Small intestine (tissue), 7 donors: ENCODE measurements around the gene ZNF526. TPM values are rescaled to one million over a fixed set of nuclear protein-coding genes. Genes with fewer than 3 reads are reported as not detected.
A peak's percentile ranks its signal among the peaks of the same experiment; 100 is the strongest.
"Not testable (repeated sequence)": the region's sequence is repeated elsewhere in the genome, so short reads cannot be mapped to it uniquely, and the experiment has no call there.

Experiments used
- DNase-seq, 2 donors: peaks; one replicate each; pipeline versions ENCODE4 v3.0.0 to v3.0.0-alpha.2; 2013
- FAIRE-seq: peaks from 2 replicates; lab custom pipeline; 2012; peaks lifted over from hg19 to GRCh38; lab: Jason Lieb, UNC
- H3K27ac ChIP-seq, 3 donors: one replicate each; pipeline ENCODE4 v1.5.1; 2013; ENCODE audit warnings: low read length in 2 of 3, mild to moderate bottlenecking in 2 of 3, control low read depth in 1 of 3, inconsistent platforms in 1 of 3, low read depth in 1 of 3, moderate library complexity in 1 of 3
- H3K27me3 ChIP-seq, 3 donors: one replicate each; pipeline ENCODE4 v1.6.1; 2013; ENCODE audit warnings: low read length in 3 of 3, inconsistent platforms in 1 of 3; ENCODE audit not compliant: control insufficient read depth in 3 of 3, insufficient read depth in 3 of 3
- H3K36me3 ChIP-seq, 3 donors: one replicate each; pipeline ENCODE4 v1.6.1; 2013; ENCODE audit warnings: low read length in 3 of 3, inconsistent platforms in 1 of 3, low read depth in 1 of 3, mild to moderate bottlenecking in 1 of 3, moderate library complexity in 1 of 3; ENCODE audit not compliant: control insufficient read depth in 3 of 3, insufficient read depth in 2 of 3
- H3K4me1 ChIP-seq, 3 donors: one replicate each; pipeline ENCODE4 v1.6.1; 2013; ENCODE audit warnings: low read length in 2 of 3, inconsistent platforms in 1 of 3, low read depth in 1 of 3, mild to moderate bottlenecking in 1 of 3, moderate library complexity in 1 of 3; ENCODE audit not compliant: control insufficient read depth in 3 of 3, insufficient read depth in 2 of 3
- H3K4me3 ChIP-seq, 3 donors: one replicate each; pipeline ENCODE4 v1.5.1; 2013; ENCODE audit warnings: low read length in 3 of 3, control low read depth in 1 of 3, inconsistent platforms in 1 of 3, low read depth in 1 of 3, mild to moderate bottlenecking in 1 of 3, moderate library complexity in 1 of 3
- H3K9me3 ChIP-seq, 2 donors: one replicate each; pipeline ENCODE4 v1.6.1; 2013; ENCODE audit warnings: low read depth in 1 of 2, low read length in 1 of 2; ENCODE audit not compliant: control insufficient read depth in 2 of 2, insufficient read depth in 1 of 2
- WGBS, 3 donors: extraction: QIAGEN DNeasy Blood & Tissue Kit; methylation state at CpG; one replicate each; pipeline ENCODE4 v1.1.7; 2013; 5-methylcytosine and 5-hydroxymethylcytosine counted together
- polyA plus RNA-seq, 4 donors: library from polyadenylated mRNA; stranded (reverse) in 3 of 4; unstranded in 1 of 4; fragments of 200-250 nt in 3 of 4; fragments of 120-200 nt in 1 of 4; gene quantifications; one replicate each; pipeline versions ENCODE4 v1.2.1 to v1.2.3, GENCODE V29; 2013
- donor health status: healthy with polysubstance abuse.
- donor health status: control.
- donor health status: control.
- donor health status: Bipolar disorder and iron deficiency.
- donor health status: healthy.

Gene ZNF526
- polyA plus RNA-seq, 4 donors = 3.2 to 11.3 (median 4.4) TPM

GRCh38 chr19:42266928-42267603, 47.0 kb downstream of the ZNF526 start:
- not testable (repeated sequence) for H3K9me3 ChIP-seq, FAIRE-seq, DNase-seq, H3K27me3 ChIP-seq, H3K36me3 ChIP-seq, H3K4me3 ChIP-seq, H3K27ac ChIP-seq
- WGBS, 3 donors = 91 to 95% (median 91%) methylated on average over 20 to 25 of the region's 25 CpGs
- peaks cover 0 to 29% (median 7%) of the 10 kb centered on the region in 3 donors for H3K4me1 ChIP-seq

GRCh38 chr19:42267644-42268141, 47.6 kb downstream of the ZNF526 start:
- no peak for DNase-seq
- FAIRE-seq = no peak
- peaks cover 0 to 29% (median 7%) of the 10 kb centered on the region in 3 donors for H3K4me1 ChIP-seq
- peak overlapping the region in 2 of 3 donors; percentile 21 to 84 for H3K4me3 ChIP-seq
- H3K27me3 ChIP-seq = no peaks in the 10 kb centered on the region
- peak overlapping the region; percentile 62 to 100 (median 97) for H3K27ac ChIP-seq
- 5 to 12% (median 11%) methylated on average over 13 of the region's 13 CpGs for WGBS, 3 donors
- H3K9me3 ChIP-seq = no peaks in the 10 kb centered on the region
- H3K36me3 ChIP-seq = peaks cover 3 to 14% (median 3%) of the 10 kb centered on the region in 3 donors

- Histone ChIP-seq H3K4me1 (peaks cover 0 to 29% (median 7%) of the 10 kb centered on the region in 3 donors), H3K4me3 (peak overlapping the region; percentile 60 to 84 (median 71)), H3K9me3 (no peaks in the 10 kb centered on the region), H3K27me3 (no peaks in the 10 kb centered on the region), H3K27ac (peak overlapping the region; percentile 94 to 100 (median 97)), H3K36me3 (peaks cover 3 to 20% (median 7%) of the 10 kb centered on the region in 3 donors)
- FAIRE-seq = peak; percentile 10
- peak; percentile 100 for DNase-seq
- whole genome bisulfite sequencing, 3 donors = 0 to 1% (median 0%) methylated on average over 39 to 46 of the region's 46 CpGs
Measured at GRCh38 chr19:42268142-42268703, 48.1 kb downstream of the ZNF526 start.

GRCh38 chr19:42268704-42269477, 48.8 kb downstream of the ZNF526 start, which contains the start of gene CIC:
CIC (plus strand) TSS chr19:42269252; CDS start chr19:42271784, 2,532 bp downstream.
- Histone ChIP-seq H3K36me3 (peaks cover 3 to 26% (median 7%) of the 10 kb centered on the region in 3 donors), H3K9me3 (no peaks in the 10 kb centered on the region), H3K27me3 (no peaks in the 10 kb centered on the region), H3K4me1 (peaks cover 0 to 29% (median 7%) of the 10 kb centered on the region in 3 donors), H3K27ac (peak within 1 kb of the TSS; percentile 94 to 100 (median 97)), H3K4me3 (peak within 1 kb of the TSS; percentile 72 to 84 (median 74))
- 0 to 1% (median 1%) methylated on average over 46 to 52 of the region's 52 CpGs for WGBS, 3 donors
- peak; percentile 100 for DNase-seq
- peak; percentile 95 for FAIRE-seq

GRCh38 chr19:42269478-42270345, 49.6 kb downstream of the ZNF526 start:
- Histone ChIP-seq H3K9me3 (no peaks in the 10 kb centered on the region), H3K27me3 (no peaks in the 10 kb centered on the region), H3K27ac (peak overlapping the region; percentile 86 to 91 (median 86)), H3K36me3 (peaks cover 3 to 35% (median 7%) of the 10 kb centered on the region in 3 donors), H3K4me1 (peaks cover 0 to 29% (median 7%) of the 10 kb centered on the region in 3 donors), H3K4me3 (peak overlapping the region; percentile 58 to 74 (median 72))
- whole genome bisulfite sequencing, 3 donors = 29 to 36% (median 33%) methylated on average over 10 of the region's 10 CpGs
- no peak for DNase-seq
- FAIRE-seq = no peak

GRCh38 chr19:42270346-42271044, 50.4 kb downstream of the ZNF526 start:
- H3K36me3 ChIP-seq = peaks cover 3 to 42% (median 7%) of the 10 kb centered on the region in 3 donors
- no peaks in the 10 kb centered on the region for H3K27me3 ChIP-seq
- WGBS, 3 donors = 3 to 12% (median 3%) methylated on average over 18 of the region's 18 CpGs
- peak overlapping the region; percentile 58 to 74 (median 72) for H3K4me3 ChIP-seq
- DNase-seq = peak in 1 of 2 donors; percentile 68
- peaks cover 0 to 29% (median 7%) of the 10 kb centered on the region in 3 donors for H3K4me1 ChIP-seq
- peak overlapping the region; percentile 86 to 91 (median 86) for H3K27ac ChIP-seq
- H3K9me3 ChIP-seq = no peaks in the 10 kb centered on the region
- no peak for FAIRE-seq

- H3K4me3 ChIP-seq = peak overlapping the region in 2 of 3 donors; percentile 58 to 74
- WGBS, 3 donors = 31 to 57% (median 37%) methylated on average over 3 of the region's 3 CpGs
- H3K27ac ChIP-seq = peak overlapping the region; percentile 86 to 91 (median 86)
- H3K9me3 ChIP-seq = no peaks in the 10 kb centered on the region
- H3K4me1 ChIP-seq = peaks cover 0 to 33% (median 7%) of the 10 kb centered on the region in 3 donors
- FAIRE-seq (no peak), DNase-seq (peak; percentile 60 to 79)
- H3K27me3 ChIP-seq = no peaks in the 10 kb centered on the region
- H3K36me3 ChIP-seq = peaks cover 3 to 48% (median 7%) of the 10 kb centered on the region in 3 donors
Measured at GRCh38 chr19:42271045-42271419, 50.9 kb downstream of the ZNF526 start.
